Activated T-helper 2 cell treated with anti-CD3 and anti-CD28 coated beads, Interferon-gamma antibody, Interleukin-2, Interleukin-4, amounts not matched to agents 10 μg/mL and 5 μg/mL and 100 μg/mL, durations not matched to agents 14 hours and 24 hours and 36 hours (primary cell): Measurements from ENCODE around the gene CADM2. TPM values are rescaled to one million over a fixed set of nuclear protein-coding genes. Genes with fewer than 3 reads are reported as not detected.

Source experiments
- DNase-seq: peaks from one replicate; pipeline ENCODE4 v3.0.0; 2021; ENCODE audit warnings: low spot score
- H3K27ac Mint-ChIP-seq: one replicate; pipeline ENCODE4 v1.8.0; 2021; ENCODE audit warnings: mixed read lengths
- H3K27me3 Mint-ChIP-seq: one replicate; pipeline ENCODE4 v1.8.0; 2021; ENCODE audit warnings: low read depth, mixed read lengths
- H3K36me3 Mint-ChIP-seq: one replicate; pipeline ENCODE4 v1.8.0; 2021; ENCODE audit warnings: low read depth, mixed read lengths
- H3K4me1 Mint-ChIP-seq: one replicate; pipeline ENCODE4 v1.8.0; 2021; ENCODE audit warnings: low read depth, mixed read lengths
- H3K4me3 Mint-ChIP-seq: one replicate; pipeline ENCODE4 v1.8.0; 2021; ENCODE audit warnings: low read depth, mild to moderate bottlenecking, moderate library complexity, mixed read lengths
- H3K9me3 Mint-ChIP-seq: one replicate; pipeline ENCODE4 v1.8.0; 2021; ENCODE audit warnings: mixed read lengths
- intact Hi-C: fragments of 100-400 bp; cut with micrococcal nuclease; formaldehyde crosslinking; loops from one replicate; pipeline ENCODE4 v1.15.1; 2023
- total RNA-seq: library from RNA; stranded (reverse); gene quantifications from 2 replicates; pipeline ENCODE4 v1.2.3, GENCODE V29; 2022

Gene CADM2
- total RNA-seq, 1 donor from 2014 or later = not detected

- no peak overlapping the region for H3K27ac Mint-ChIP-seq
- peaks cover 33% of the 10 kb centered on the region for H3K9me3 Mint-ChIP-seq
- no peaks in the 10 kb centered on the region for H3K4me1 Mint-ChIP-seq
- no peaks in the 10 kb centered on the region for H3K36me3 Mint-ChIP-seq
- no peak for DNase-seq
- intact Hi-C loops = no loop called here
- H3K27me3 Mint-ChIP-seq = no peaks in the 10 kb centered on the region
- no peak overlapping the region for H3K4me3 Mint-ChIP-seq
These were observed 1079.1 kb downstream of the CADM2 start for GRCh38 chr3:86037916-86038315.

DNA sequence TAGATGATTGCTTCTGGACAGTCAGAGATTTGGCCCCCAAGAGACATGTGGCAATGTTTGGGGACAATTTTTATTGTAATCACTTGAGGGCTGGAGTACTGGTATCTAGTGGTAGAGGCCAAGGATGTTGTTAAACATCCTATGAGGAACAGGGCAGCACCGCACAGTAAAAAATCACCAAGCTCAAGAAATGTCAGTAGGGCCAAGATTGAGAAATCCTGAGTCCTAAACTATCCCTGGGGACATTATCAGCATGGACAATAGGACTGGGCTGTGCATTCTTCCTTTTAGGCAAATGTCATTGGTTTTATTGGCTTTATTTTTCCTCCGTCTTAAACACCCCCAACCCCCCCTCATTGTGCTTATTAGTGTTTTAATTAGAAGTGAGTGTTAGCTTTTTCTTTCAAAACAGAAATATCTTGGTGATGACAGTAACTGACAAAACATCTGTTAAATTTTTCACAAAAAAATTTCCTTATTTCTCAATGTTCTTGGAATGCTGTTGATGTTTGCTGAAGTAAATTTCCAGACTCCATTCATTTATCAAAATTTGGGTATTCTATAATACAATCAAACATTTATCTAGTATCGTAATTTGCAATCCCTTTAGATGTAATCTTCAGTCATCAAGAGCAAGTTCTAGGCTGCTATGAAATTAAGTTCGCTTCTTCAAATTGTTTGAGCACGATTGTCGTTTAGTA, 1087.8 kb downstream of the CADM2 start:
- H3K4me1 Mint-ChIP-seq = no peaks in the 10 kb centered on the region
- H3K27me3 Mint-ChIP-seq = no peaks in the 10 kb centered on the region
- H3K27ac Mint-ChIP-seq = no peak overlapping the region
- intact Hi-C loops = no loop called here
- H3K36me3 Mint-ChIP-seq = no peaks in the 10 kb centered on the region
- no peak for DNase-seq
- no peak overlapping the region for H3K4me3 Mint-ChIP-seq
- H3K9me3 Mint-ChIP-seq = peaks cover 33% of the 10 kb centered on the region

DNA sequence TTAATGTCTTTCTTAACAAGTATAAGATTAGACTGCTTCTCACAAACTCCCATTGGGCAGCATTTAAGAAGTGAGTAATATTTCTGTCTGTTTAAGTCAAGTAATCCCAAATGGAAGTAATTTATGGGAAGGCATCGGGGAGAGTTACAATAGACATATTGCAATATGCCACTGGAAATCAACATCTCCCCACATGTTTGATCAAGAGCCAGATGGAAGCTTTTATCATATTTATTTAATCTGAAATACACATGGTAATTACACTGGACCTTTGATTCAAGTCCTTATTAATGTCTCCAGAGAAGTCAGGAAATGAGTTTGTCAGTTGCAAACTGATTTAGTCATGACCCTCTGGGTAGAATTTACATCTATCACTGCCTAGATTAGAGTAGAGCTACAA, 1088.4 kb downstream of the CADM2 start:
- H3K27me3 Mint-ChIP-seq = no peaks in the 10 kb centered on the region
- intact Hi-C loops = no loop called here
- H3K4me3 Mint-ChIP-seq = no peak overlapping the region
- no peaks in the 10 kb centered on the region for H3K4me1 Mint-ChIP-seq
- DNase-seq = no peak
- peaks cover 30% of the 10 kb centered on the region for H3K9me3 Mint-ChIP-seq
- no peaks in the 10 kb centered on the region for H3K36me3 Mint-ChIP-seq
- H3K27ac Mint-ChIP-seq = no peak overlapping the region

DNA sequence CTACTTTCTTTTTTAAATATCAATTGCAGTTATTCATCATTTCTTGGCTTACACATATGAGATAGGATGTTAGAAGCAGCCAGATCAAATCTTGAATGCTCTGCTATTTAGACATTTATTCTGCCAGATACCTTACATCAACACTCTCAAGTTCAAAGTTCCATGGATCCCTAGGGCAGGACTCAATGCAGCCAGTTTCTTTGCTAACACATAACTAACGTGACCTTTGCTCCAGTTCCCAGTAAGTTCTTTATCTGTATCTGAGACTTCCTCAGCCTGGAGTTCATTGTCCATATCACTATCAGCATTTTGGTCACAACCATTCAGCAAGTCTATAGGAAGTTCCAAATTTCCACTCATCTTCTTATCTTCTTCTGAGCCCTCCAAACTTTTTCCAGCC, 1092.3 kb downstream of the CADM2 start:
- intact Hi-C loops = no loop called here
- no peaks in the 10 kb centered on the region for H3K4me1 Mint-ChIP-seq
- H3K27me3 Mint-ChIP-seq = no peaks in the 10 kb centered on the region
- no peaks in the 10 kb centered on the region for H3K36me3 Mint-ChIP-seq
- H3K9me3 Mint-ChIP-seq = peaks cover 26% of the 10 kb centered on the region
- no peak overlapping the region for H3K4me3 Mint-ChIP-seq
- no peak overlapping the region for H3K27ac Mint-ChIP-seq
- DNase-seq = no peak

GRCh38 chr3:86056032-86056431, 1097.2 kb downstream of the CADM2 start:
- intact Hi-C loops = no loop called here
- no peak overlapping the region for H3K4me3 Mint-ChIP-seq
- no peaks in the 10 kb centered on the region for H3K36me3 Mint-ChIP-seq
- DNase-seq = no peak
- no peak overlapping the region for H3K27ac Mint-ChIP-seq
- peaks cover 12% of the 10 kb centered on the region for H3K9me3 Mint-ChIP-seq
- no peaks in the 10 kb centered on the region for H3K27me3 Mint-ChIP-seq
- no peaks in the 10 kb centered on the region for H3K4me1 Mint-ChIP-seq

- no peak overlapping the region for H3K4me3 Mint-ChIP-seq
- H3K27ac Mint-ChIP-seq = no peak overlapping the region
- no peak for DNase-seq
- H3K27me3 Mint-ChIP-seq = no peaks in the 10 kb centered on the region
- H3K9me3 Mint-ChIP-seq = peaks cover 3% of the 10 kb centered on the region
- no peaks in the 10 kb centered on the region for H3K36me3 Mint-ChIP-seq
- intact Hi-C loops = no loop called here
- no peaks in the 10 kb centered on the region for H3K4me1 Mint-ChIP-seq
These were observed 1098.2 kb downstream of the CADM2 start for GRCh38 chr3:86056962-86057361.

GRCh38 chr3:86073799-86074198, 1115.0 kb downstream of the CADM2 start:
- Mint-ChIP-seq H3K4me3 (no peak overlapping the region), H3K27ac (no peak overlapping the region), H3K4me1 (no peaks in the 10 kb centered on the region), H3K36me3 (no peaks in the 10 kb centered on the region), H3K27me3 (no peaks in the 10 kb centered on the region), H3K9me3 (no peaks in the 10 kb centered on the region)
- DNase-seq = no peak
- intact Hi-C loops = no loop called here

- Mint-ChIP-seq H3K36me3 (no peaks in the 10 kb centered on the region), H3K9me3 (peaks cover 42% of the 10 kb centered on the region), H3K27me3 (no peaks in the 10 kb centered on the region), H3K27ac (no peak overlapping the region), H3K4me1 (no peaks in the 10 kb centered on the region), H3K4me3 (no peak overlapping the region)
- intact Hi-C loops = no loop called here
- DNase-seq = no peak
These were observed 1128.5 kb downstream of the CADM2 start for GRCh38 chr3:86087160-86087871.

DNA sequence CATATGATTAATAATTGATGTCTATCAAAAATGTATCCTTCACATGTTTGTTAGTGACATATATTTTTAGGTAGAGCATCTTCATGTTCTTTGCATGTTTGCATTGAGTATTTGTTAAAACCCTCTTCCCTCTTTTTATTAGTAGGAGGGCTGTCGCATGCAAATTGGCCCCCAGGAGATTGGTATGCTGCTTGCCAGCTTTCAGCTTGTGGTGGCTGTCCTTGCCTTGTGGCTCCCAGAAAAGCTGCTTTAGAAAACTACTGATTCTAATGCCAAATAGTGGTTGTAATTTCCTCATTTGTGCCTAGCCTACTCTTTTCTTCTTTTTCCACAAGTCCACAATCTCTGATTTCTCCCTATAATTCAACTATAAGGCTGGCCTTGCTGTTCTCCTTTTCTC, 1145.4 kb downstream of the CADM2 start:
- no peak for DNase-seq
- Mint-ChIP-seq H3K36me3 (no peaks in the 10 kb centered on the region), H3K9me3 (peaks cover 52% of the 10 kb centered on the region), H3K27me3 (no peaks in the 10 kb centered on the region), H3K4me1 (no peaks in the 10 kb centered on the region), H3K27ac (no peak overlapping the region), H3K4me3 (no peak overlapping the region)
- intact Hi-C loops = no loop called here

DNA sequence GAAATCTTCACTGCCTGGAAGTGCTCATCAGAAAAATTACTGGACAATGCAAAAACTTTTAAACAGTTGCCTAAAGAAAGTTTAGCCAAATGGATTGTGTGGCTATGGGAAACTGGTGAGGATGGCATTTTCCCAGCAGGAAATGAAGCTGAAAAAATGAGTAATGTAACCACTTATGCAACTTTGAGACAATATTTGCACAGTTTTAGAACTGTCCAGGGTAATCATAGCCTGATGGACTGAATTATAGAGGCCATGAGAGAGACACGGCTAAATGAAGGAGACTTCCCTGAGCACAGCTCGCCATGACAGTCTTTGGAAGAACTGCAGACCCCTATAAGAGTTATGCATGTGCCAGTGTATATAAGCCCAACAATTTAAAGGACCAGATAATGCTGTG, 1150.6 kb downstream of the CADM2 start:
- H3K27ac Mint-ChIP-seq = no peak overlapping the region
- peaks cover 41% of the 10 kb centered on the region for H3K9me3 Mint-ChIP-seq
- no peaks in the 10 kb centered on the region for H3K36me3 Mint-ChIP-seq
- DNase-seq = no peak
- no peak overlapping the region for H3K4me3 Mint-ChIP-seq
- H3K4me1 Mint-ChIP-seq = no peaks in the 10 kb centered on the region
- intact Hi-C loops = no loop called here
- no peaks in the 10 kb centered on the region for H3K27me3 Mint-ChIP-seq
